ENCODE results near the gene PIK3CG. TPM values are rescaled to one million over a fixed set of nuclear protein-coding genes. Genes with fewer than 3 reads are reported as not detected.
"Not testable (repeated sequence)": the region's sequence is repeated elsewhere in the genome, so short reads cannot be mapped to it uniquely, and the experiment has no call there.

Gene PIK3CG
- total and polyA plus RNA-seq, 2 experiments from 2014 or later, result 0.12 TPM; not detected in 1

DNA sequence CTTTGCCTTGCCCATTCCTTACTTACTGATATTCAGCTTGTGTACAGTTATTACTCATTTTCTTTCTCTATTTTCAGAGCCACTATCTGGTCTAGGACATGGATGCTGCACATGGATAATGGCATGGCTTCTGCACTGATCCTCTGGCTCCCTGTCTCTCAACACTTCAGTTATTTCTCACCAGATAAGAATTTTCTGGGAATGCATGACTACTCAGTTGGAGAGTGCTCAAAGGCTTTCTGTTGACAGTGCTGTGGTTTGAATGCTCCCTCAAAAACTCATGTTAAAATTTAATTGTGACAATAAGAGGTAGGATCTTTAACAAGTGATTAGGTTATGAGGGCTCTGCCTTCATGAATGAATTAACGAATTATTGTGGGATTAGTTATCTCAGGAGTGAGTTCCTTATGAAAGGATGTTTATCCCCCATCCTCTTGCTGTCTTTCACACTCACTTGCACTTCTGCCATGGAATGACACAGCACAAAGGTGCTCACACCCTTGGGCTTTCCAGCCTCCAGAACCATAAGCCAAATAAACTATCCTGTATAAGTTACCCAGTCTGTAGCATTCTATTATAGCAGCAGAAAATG is 16.1 kb upstream of the PIK3CG start:
- TF ChIP-seq, protein P1, sequence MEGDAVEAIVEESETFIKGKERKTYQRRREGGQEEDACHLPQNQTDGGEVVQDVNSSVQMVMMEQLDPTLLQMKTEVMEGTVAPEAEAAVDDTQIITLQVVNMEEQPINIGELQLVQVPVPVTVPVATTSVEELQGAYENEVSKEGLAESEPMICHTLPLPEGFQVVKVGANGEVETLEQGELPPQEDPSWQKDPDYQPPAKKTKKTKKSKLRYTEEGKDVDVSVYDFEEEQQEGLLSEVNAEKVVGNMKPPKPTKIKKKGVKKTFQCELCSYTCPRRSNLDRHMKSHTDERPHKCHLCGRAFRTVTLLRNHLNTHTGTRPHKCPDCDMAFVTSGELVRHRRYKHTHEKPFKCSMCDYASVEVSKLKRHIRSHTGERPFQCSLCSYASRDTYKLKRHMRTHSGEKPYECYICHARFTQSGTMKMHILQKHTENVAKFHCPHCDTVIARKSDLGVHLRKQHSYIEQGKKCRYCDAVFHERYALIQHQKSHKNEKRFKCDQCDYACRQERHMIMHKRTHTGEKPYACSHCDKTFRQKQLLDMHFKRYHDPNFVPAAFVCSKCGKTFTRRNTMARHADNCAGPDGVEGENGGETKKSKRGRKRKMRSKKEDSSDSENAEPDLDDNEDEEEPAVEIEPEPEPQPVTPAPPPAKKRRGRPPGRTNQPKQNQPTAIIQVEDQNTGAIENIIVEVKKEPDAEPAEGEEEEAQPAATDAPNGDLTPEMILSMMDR (IDR thresholded peaks at IDR 0.05; ENCODE audit: low read depth, low read length), result no peak
- Histone ChIP-seq H3K27me3 (no peaks in the 10 kb centered on the region), H3K27ac (no peak overlapping the region), H3K36me3 (no peaks in the 10 kb centered on the region), H3K9me3 (ENCODE audit: low read depth) (no peaks in the 10 kb centered on the region), H3K4me3 (no peak overlapping the region), H3K4me1 (ENCODE audit: low read depth) (peaks cover 4% of the 10 kb centered on the region)
- peak in 1 of 2 donors; percentile 48 for DNase-seq (ENCODE audit: low read depth in 1 of 2, low spot score in 1 of 2)

DNA sequence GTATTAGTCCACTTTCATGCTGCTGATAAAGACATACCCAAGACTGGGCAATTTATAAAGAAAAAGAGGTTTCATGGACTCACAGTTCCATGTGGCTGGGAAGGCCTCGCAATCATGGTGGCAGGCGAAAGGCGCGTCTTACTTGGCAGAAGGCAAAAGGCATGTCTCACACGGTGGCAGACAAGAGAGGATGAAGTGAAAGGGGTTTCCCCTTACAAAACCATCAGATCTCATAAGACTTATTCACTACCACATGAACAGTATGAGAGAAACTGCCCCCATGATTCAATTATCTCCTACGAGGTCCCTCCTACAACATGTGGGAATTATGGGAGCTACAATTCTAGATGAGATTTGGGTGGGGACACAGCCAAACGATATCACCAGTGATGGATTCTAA is 13.4 kb upstream of the PIK3CG start:
- H3K9me3 ChIP-seq (ENCODE audit: low read depth); H3K4me1 ChIP-seq (ENCODE audit: low read depth); H3K36me3 ChIP-seq; H3K4me3 ChIP-seq; H3K27me3 ChIP-seq; DNase-seq (ENCODE audit: low read depth in 1 of 2, low spot score in 1 of 2); H3K27ac ChIP-seq: not testable (repeated sequence)

DNA sequence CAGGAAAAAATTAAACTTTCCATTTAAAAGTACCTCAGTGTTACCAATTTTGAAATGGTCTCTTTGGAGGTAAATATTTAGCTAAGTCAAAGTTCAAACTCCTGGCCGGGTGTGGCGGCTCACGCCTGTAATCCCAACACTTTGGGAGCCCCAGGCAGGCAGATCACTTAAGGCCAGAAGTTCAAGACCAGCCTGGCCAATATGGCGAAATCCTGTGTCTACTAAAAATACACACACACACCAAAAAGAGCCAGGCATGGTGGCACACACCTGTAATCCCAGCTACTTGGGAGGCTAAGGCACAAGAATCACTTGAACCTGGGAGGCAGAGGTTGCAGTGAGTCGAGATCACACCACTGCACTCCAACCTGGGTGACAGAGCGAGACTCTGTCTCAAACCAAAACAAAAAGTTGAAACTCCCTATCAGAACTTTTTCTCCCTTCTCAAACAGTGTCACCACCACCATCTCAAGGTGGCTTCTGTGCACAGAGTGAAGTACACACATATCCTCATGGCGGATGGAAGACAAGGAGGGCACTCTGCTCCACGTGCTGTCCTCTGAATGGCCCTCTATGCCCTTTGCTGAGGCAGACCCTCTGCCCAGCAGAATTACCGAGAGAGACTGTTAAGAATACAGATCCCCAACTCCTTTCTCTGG is 11.7 kb upstream of the PIK3CG start:
- TF ChIP-seq, protein P1 (IDR thresholded peaks at IDR 0.05; ENCODE audit: low read depth, low read length), result no peak
- H3K27me3 ChIP-seq, result no peaks in the 10 kb centered on the region
- no peak overlapping the region for H3K4me3 ChIP-seq
- no peak overlapping the region for H3K27ac ChIP-seq
- H3K36me3 ChIP-seq, result no peaks in the 10 kb centered on the region
- H3K4me1 ChIP-seq (ENCODE audit: low read depth), result peaks cover 5% of the 10 kb centered on the region
- no peak for DNase-seq (ENCODE audit: low read depth in 1 of 2, low spot score in 1 of 2)
- no peaks in the 10 kb centered on the region for H3K9me3 ChIP-seq (ENCODE audit: low read depth)

DNA sequence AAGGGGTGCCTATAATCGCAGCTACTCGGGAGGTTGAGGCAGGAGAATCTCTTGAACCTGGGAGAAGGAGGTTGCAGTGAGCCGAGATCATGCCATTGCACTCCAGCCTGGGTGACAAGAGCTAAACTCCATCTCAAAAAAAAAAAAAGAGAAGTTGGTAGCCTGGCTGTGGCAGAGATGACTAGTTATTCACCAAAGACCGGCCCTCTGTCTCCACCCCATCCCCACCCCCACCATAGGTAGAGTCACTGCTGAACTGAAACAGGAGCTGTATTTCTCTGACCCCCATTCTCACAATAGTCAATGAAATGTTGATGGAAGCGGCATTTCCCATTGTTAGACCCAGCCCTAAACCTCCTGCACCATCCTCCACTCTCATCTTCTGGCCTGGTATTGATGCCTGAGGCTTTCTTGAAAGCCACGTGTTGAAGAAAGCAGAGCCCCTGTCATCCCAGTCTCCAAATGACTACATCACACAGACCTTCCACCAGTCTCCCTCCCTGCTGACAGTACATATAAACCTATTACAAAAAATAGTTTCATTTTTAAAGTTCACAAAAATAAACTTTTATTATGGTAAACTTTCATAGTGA is 9.4 kb upstream of the PIK3CG start:
- no peak overlapping the region for H3K4me3 ChIP-seq
- H3K4me1 ChIP-seq (ENCODE audit: low read depth), result peaks cover 16% of the 10 kb centered on the region
- no peaks in the 10 kb centered on the region for H3K36me3 ChIP-seq
- no peaks in the 10 kb centered on the region for H3K9me3 ChIP-seq (ENCODE audit: low read depth)
- no peak for DNase-seq (ENCODE audit: low read depth in 1 of 2, low spot score in 1 of 2)
- no peaks in the 10 kb centered on the region for H3K27me3 ChIP-seq
- TF ChIP-seq, protein P1 (IDR thresholded peaks at IDR 0.05; ENCODE audit: low read depth, low read length), result no peak
- H3K27ac ChIP-seq, result no peak overlapping the region

DNA sequence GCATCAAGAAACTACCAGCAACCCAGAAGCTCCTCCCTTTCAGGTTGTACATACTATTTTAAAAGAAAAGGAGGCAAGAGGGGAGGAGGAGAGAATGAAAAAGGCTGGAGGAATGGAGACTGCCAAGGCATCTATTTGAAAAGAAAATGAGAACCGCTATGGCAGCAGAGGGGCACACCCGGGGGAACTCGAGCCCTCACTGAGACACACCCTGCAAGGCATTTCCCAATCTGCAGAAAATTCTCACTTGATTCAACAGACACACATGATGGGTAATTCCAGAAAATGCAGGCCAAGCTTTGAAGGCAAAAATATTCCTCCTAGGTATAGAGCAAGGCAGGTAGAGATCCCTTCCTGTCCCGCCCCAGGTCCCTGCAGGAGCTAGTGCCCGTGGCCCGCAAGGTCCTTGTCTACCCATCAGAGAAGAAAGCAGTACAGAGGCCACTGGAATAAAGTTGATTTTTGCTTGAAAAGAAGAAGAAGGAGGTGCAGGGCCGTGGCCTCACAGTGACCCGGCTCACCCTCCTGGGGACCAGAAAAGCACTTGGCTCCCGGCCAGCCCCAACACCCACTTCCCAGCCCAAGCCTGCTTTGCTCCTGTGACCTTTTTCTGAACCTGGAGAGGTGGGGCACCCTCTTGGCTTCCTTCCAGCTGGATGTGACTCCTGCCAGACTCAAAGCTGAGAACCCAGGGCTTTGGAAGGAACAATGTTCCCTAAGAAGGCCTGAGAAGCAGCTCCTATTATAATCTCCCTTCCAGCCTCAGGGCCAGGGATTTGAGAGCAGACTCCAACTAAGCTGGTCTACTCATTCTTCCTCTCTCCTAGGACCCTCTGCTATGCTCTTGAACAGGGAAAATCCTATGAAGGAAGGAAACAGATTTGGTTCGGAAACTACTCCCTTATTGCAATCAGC is 6.2 kb upstream of the PIK3CG start:
- Histone ChIP-seq H3K4me1 (ENCODE audit: low read depth) (peaks cover 16% of the 10 kb centered on the region), H3K36me3 (no peaks in the 10 kb centered on the region), H3K27ac (peak overlapping the region; percentile 85), H3K9me3 (ENCODE audit: low read depth) (no peaks in the 10 kb centered on the region), H3K27me3 (no peaks in the 10 kb centered on the region), H3K4me3 (no peak overlapping the region)
- peak; percentile 52 to 92 for DNase-seq (ENCODE audit: low read depth in 1 of 2, low spot score in 1 of 2)
- TF ChIP-seq, protein P1 (IDR thresholded peaks at IDR 0.05; ENCODE audit: low read depth, low read length), result no peak

Measured in cardiac muscle cell (in vitro differentiated cells and primary cell).